Measurements from ENCODE around the gene LCE1F. TPM values are rescaled to one million over a fixed set of nuclear protein-coding genes. Genes with fewer than 3 reads are reported as not detected.

The LCE1F gene
- total RNA-seq, 1 experiment from 2014 or later, result not detected

- intact Hi-C loops (cut with micrococcal nuclease), result no loop called here
- ChIA-PET RAD21 (ENCODE audit: low non-redundant PET in 1 of 2, low total read pairs in 2 of 2, uncharacterized antibody in 2 of 2, unreplicated experiment in 2 of 2) (no interaction called here), CTCF (no interaction called here), POLR2A (no interaction called here)
- peaks cover 20% of the 10 kb centered on the region for H3K27me3 ChIP-seq (ENCODE audit: insufficient read depth, low read length)
- no peaks in the 10 kb centered on the region for H3K79me2 ChIP-seq (ENCODE audit: insufficient read depth, low read length)
- H2AFZ ChIP-seq (ENCODE audit: low read depth, low read length, poor library complexity, severe bottlenecking), result no peak overlapping the region
- no peak overlapping the region for H3K27ac ChIP-seq (ENCODE audit: low read depth, low read length)
- H3K4me3 ChIP-seq (replicated peaks in 1 of 2; ENCODE audit: low read depth in 1 of 2, low read length in 2 of 2), result no peak overlapping the region
- DNase-seq (ENCODE audit: low read depth, low spot score) (no peak), ATAC-seq (no peak)
- H4K20me1 ChIP-seq (ENCODE audit: insufficient read depth), result no peaks in the 10 kb centered on the region
- no peaks in the 10 kb centered on the region for H3K36me3 ChIP-seq (ENCODE audit: control insufficient read depth in 1 of 2, insufficient read depth in 2 of 2, low read length in 2 of 2)
- no peaks in the 10 kb centered on the region for H3K9me2 ChIP-seq (ENCODE audit: insufficient read depth)
- no peak overlapping the region for H3K9ac ChIP-seq (ENCODE audit: low read length)
- H3K4me2 ChIP-seq (ENCODE audit: low read length), result no peak overlapping the region
- H3K9me3 ChIP-seq (ENCODE audit: control insufficient read depth in 1 of 2, insufficient read depth in 1 of 2, low read depth in 1 of 2, low read length in 2 of 2), result no peaks in the 10 kb centered on the region
- TF ChIP-seq ZNF274 (IDR thresholded peaks at IDR 0.05; ENCODE audit: low read depth, low read length), result no peak
- TF ChIP-seq POLR2AphosphoS5 (IDR thresholded peaks at IDR 0.05; ENCODE audit: low read depth, low read length), result no peak
- no peak for TF ChIP-seq EZH2 (IDR thresholded peaks at IDR 0.05)
- no peak for TF ChIP-seq JUND (IDR thresholded peaks at IDR 0.05)
- no peak for TF ChIP-seq POLR2A (IDR thresholded peaks at IDR 0.05; ENCODE audit: borderline replicate concordance, extremely low read depth, insufficient read depth, insufficient read length)
- TF ChIP-seq SP1 (IDR thresholded peaks at IDR 0.05; ENCODE audit: low read depth), result no peak
- no peak for TF ChIP-seq REST (IDR thresholded peaks at IDR 0.05; ENCODE audit: low read depth)
- no peak for TF ChIP-seq EZH2phosphoT487 (IDR thresholded peaks at IDR 0.05; ENCODE audit: borderline replicate concordance)
- no TSS peak for BruUV-seq (replicated peaks)
- H3K4me1 ChIP-seq (ENCODE audit: control insufficient read depth in 1 of 2, insufficient read depth in 2 of 2, low read length in 2 of 2), result no peaks in the 10 kb centered on the region
Observed at GRCh38 chr1:152817309-152817708, 42.4 kb downstream of the LCE1F start.

- no peaks in the 10 kb centered on the region for H3K9me2 ChIP-seq (ENCODE audit: insufficient read depth)
- intact Hi-C loops (cut with micrococcal nuclease), result no loop called here
- ChIA-PET CTCF (no interaction called here), POLR2A (no interaction called here), RAD21 (ENCODE audit: low non-redundant PET in 1 of 2, low total read pairs in 2 of 2, uncharacterized antibody in 2 of 2, unreplicated experiment in 2 of 2) (no interaction called here)
- TF ChIP-seq YY1 (IDR thresholded peaks at IDR 0.05; ENCODE audit: extremely low read depth, insufficient replicate concordance, low read depth, low read length) (no peak), EZH2phosphoT487 (IDR thresholded peaks at IDR 0.05; ENCODE audit: borderline replicate concordance) (no peak), JUND (IDR thresholded peaks at IDR 0.05) (no peak), ZNF274 (IDR thresholded peaks at IDR 0.05; ENCODE audit: low read depth, low read length) (no peak), SIN3A (IDR thresholded peaks at IDR 0.05; ENCODE audit: low read depth) (no peak), TCF7L2 (IDR thresholded peaks at IDR 0.05; ENCODE audit: borderline replicate concordance, extremely low read depth, insufficient read depth, insufficient read length) (no peak), ATF3 (IDR thresholded peaks at IDR 0.05) (no peak), EGR1 (IDR thresholded peaks at IDR 0.05; ENCODE audit: low read depth) (no peak)
- H3K4me1 ChIP-seq (ENCODE audit: control insufficient read depth in 1 of 2, insufficient read depth in 2 of 2, low read length in 2 of 2), result no peaks in the 10 kb centered on the region
- BruUV-seq (replicated peaks), result no TSS peak
- H3K4me3 ChIP-seq (replicated peaks in 1 of 2; ENCODE audit: low read depth in 1 of 2, low read length in 2 of 2), result no peak overlapping the region
- H2AFZ ChIP-seq (ENCODE audit: low read depth, low read length, poor library complexity, severe bottlenecking), result no peak overlapping the region
- H3K4me2 ChIP-seq (ENCODE audit: low read length), result no peak overlapping the region
- no peak for ATAC-seq
- no peaks in the 10 kb centered on the region for H4K20me1 ChIP-seq (ENCODE audit: insufficient read depth)
- no peak overlapping the region for H3K27ac ChIP-seq (ENCODE audit: low read depth, low read length)
- DNase-seq (ENCODE audit: low read depth, low spot score), result no peak
- H3K79me2 ChIP-seq (ENCODE audit: insufficient read depth, low read length), result no peaks in the 10 kb centered on the region
- no peak overlapping the region for H3K9ac ChIP-seq (ENCODE audit: low read length)
- no peaks in the 10 kb centered on the region for H3K36me3 ChIP-seq (ENCODE audit: control insufficient read depth in 1 of 2, insufficient read depth in 2 of 2, low read length in 2 of 2)
- H3K27me3 ChIP-seq (ENCODE audit: insufficient read depth, low read length), result peaks cover 34% of the 10 kb centered on the region
- no peaks in the 10 kb centered on the region for H3K9me3 ChIP-seq (ENCODE audit: control insufficient read depth in 1 of 2, insufficient read depth in 1 of 2, low read depth in 1 of 2, low read length in 2 of 2)
Observed at GRCh38 chr1:152823294-152823693, 48.4 kb downstream of the LCE1F start.
